Right lobe of liver (tissue), 6 donors: ENCODE data around the gene PRR7. TPM values are rescaled to one million over a fixed set of nuclear protein-coding genes. Genes with fewer than 3 reads are reported as not detected.

Experiments used
- ATAC-seq, 4 donors: fragments of 200-7000 bp; cut with Tn5 transposase; one replicate each; pipeline ENCODE4 v1.9.1; 2020; ENCODE audit warnings: mild to moderate bottlenecking in 4 of 4, moderate library complexity in 4 of 4
- DNase-seq, 3 donors: peaks; one replicate each; pipeline ENCODE4 v3.0.0-alpha.2; 2020
- H3K27ac ChIP-seq, 3 donors: fragments of 200-600 bp; one replicate each; pipeline ENCODE4 v1.8.0; 2022
- H3K27me3 ChIP-seq, 2 donors: fragments of 200-600 bp; one replicate each; pipeline ENCODE4 v1.8.0; 2022
- H3K36me3 ChIP-seq, 4 donors: fragments of 200-600 bp; sonication (generic) in 1 of 4; one replicate each; pipeline versions ENCODE4 v1.5.1 to v1.8.0; 2017 to 2022; ENCODE audit warnings: control low read depth in 1 of 4
- H3K4me1 ChIP-seq, 4 donors: fragments of 200-600 bp; sonication (generic) in 1 of 4; one replicate each; pipeline versions ENCODE4 v1.5.1 to v1.8.0; 2017 to 2022; ENCODE audit warnings: control low read depth in 1 of 4
- H3K4me3 ChIP-seq, 3 donors: fragments of 200-600 bp; one replicate each; pipeline ENCODE4 v1.8.0; 2022
- H3K9me3 ChIP-seq, 4 donors: fragments of 200-600 bp; sonication (generic) in 1 of 4; one replicate each; pipeline versions ENCODE4 v1.5.1 to v1.8.0; 2017 to 2022; ENCODE audit warnings: control low read depth in 1 of 4
- CTCF ChIP-seq, 4 donors: fragments of 200-600 bp in 3 of 4; fragments of 450-650 bp in 1 of 4; IDR thresholded peaks; one replicate each; pipeline versions ENCODE4 v1.5.1 to v1.8.0; 2016 to 2022; ENCODE audit warnings: antibody characterized with exemption in 4 of 4, mild to moderate bottlenecking in 2 of 4
- POLR2A ChIP-seq: fragments of 450-650 bp; IDR thresholded peaks from one replicate; pipeline ENCODE4 v1.6.1; 2017; ENCODE audit warnings: antibody characterized with exemption, mild to moderate bottlenecking
- WGBS: methylation state at CpG from one replicate; pipeline ENCODE4 v1.1.6; 2018; ENCODE audit warnings: low coverage, low lambda C conversion rate; ENCODE audit not compliant: insufficient coverage; ENCODE audit errors: missing lambda C conversion rate; 5-methylcytosine and 5-hydroxymethylcytosine counted together
- intact Hi-C, 2 donors: fragments of 100-400 bp; cut with DNase I; formaldehyde crosslinking; loops; one replicate each; pipeline versions ENCODE4 v1.11.2 to v1.14.1; 2022
- total RNA-seq, 6 experiments: library from RNA; depleted of rRNA in 2 of 6; stranded (reverse); fragments of >200 nt in 2 of 6; fragmentation: NEBNext Ultra II Directional in 3 of 6; extraction: Animal tissue kit (Norgen Biotek cat#: 25700) in 3 of 6; gene quantifications; one replicate each; pipeline versions ENCODE4 v1.1.0 to v1.2.4, GENCODE V29; 2016 to 2023
- donor health status: DM: no; HTN: yes; CAD: no.
- donor health status: DM: no; HTN: no; CAD: no.
- donor health status: DM: no; HTN: no; CAD: no.
- donor health status: DM: no; HTN: yes; CAD: no.
- donor health status: DM: no; HTN: yes; CAD: no.

PRR7 gene
- total RNA-seq, 6 experiments from 2014 or later: 0.15 to 13.0 (median 1.9) TPM

GRCh38 chr5:177505075-177505474 lies 58.5 kb downstream of the PRR7 start:
- Histone ChIP-seq H3K27ac (no peak overlapping the region), H3K4me1 (no peaks in the 10 kb centered on the region), H3K9me3 (no peaks in the 10 kb centered on the region), H3K36me3 (no peaks in the 10 kb centered on the region), H3K27me3 (no peaks in the 10 kb centered on the region), H3K4me3 (no peak overlapping the region)
- DNase-seq (no peak), ATAC-seq (no peak)
- TF ChIP-seq CTCF (IDR thresholded peaks at IDR 0.05) (no peak), POLR2A (no peak)
- intact Hi-C loops: no loop called here
- WGBS: no CpG with 5 or more reads among the region's 4 CpGs

Other genes starting within 250 kb of the PRR7 start
- 10 to 100 TPM; 11.0 to 28.8 (median 16.2) TPM for gene RAB24, start 143.1 kb upstream of the PRR7 start, total RNA-seq
- gene PRELID1, start 143.0 kb upstream of the PRR7 start, total RNA-seq: 100 to 1,000 TPM in 2 of 6 experiments, 10 to 100 TPM in 4; 64.1 to 116 (median 84.4) TPM
- gene MXD3, start 134.9 kb upstream of the PRR7 start, total RNA-seq: 1 to 10 TPM; 2.2 to 6.2 (median 4.9) TPM
- gene LMAN2, start 95.1 kb upstream of the PRR7 start, total RNA-seq: 100 to 1,000 TPM; 103 to 297 (median 160) TPM
- gene RGS14, start 88.9 kb upstream of the PRR7 start, total RNA-seq: 10 to 100 TPM; 29.2 to 43.1 (median 35.2) TPM
- gene SLC34A1, start 62.4 kb upstream of the PRR7 start, total RNA-seq: 1 to 10 TPM in 3 of 6 experiments, under 1 TPM in 2, not detected in 1; 0.12 to 5.3 (median 1.6) TPM
- gene PFN3, start 46.2 kb upstream of the PRR7 start, total RNA-seq: not detected
- 100 to 1,000 TPM; 236 to 518 (median 365) TPM for gene F12, start 37.2 kb upstream of the PRR7 start, total RNA-seq
- gene GRK6, start 20.1 kb upstream of the PRR7 start, total RNA-seq: 10 to 100 TPM in 3 of 6 experiments, 1 to 10 TPM in 3; 6.1 to 10.8 (median 10.0) TPM
- gene DBN1, start 26.8 kb downstream of the PRR7 start, total RNA-seq: 1 to 10 TPM; 1.1 to 4.6 (median 3.1) TPM
- 10 to 100 TPM in 4 of 6 experiments, 1 to 10 TPM in 2; 3.7 to 24.0 (median 13.6) TPM for gene PDLIM7, start 50.8 kb downstream of the PRR7 start, total RNA-seq
- gene DOK3, start 63.0 kb downstream of the PRR7 start, total RNA-seq: 1 to 10 TPM; 2.5 to 6.6 (median 3.9) TPM
- gene DDX41, start 70.1 kb downstream of the PRR7 start, total RNA-seq: 10 to 100 TPM; 35.1 to 64.8 (median 47.9) TPM
- gene FAM193B, start 107.7 kb downstream of the PRR7 start, total RNA-seq: 10 to 100 TPM; 22.1 to 55.4 (median 39.2) TPM
- 100 to 1,000 TPM in 5 of 6 experiments, 10 to 100 TPM in 1; 81.8 to 149 (median 133) TPM for gene TMED9, start 145.4 kb downstream of the PRR7 start, total RNA-seq
- gene B4GALT7, start 153.3 kb downstream of the PRR7 start, total RNA-seq: 10 to 100 TPM in 5 of 6 experiments, 1 to 10 TPM in 1; 9.3 to 28.7 (median 14.1) TPM